ENCODE measurements around the gene IDE. TPM values are rescaled to one million over a fixed set of nuclear protein-coding genes. Genes with fewer than 3 reads are reported as not detected.
"Not testable (repeated sequence)": the region's sequence is repeated elsewhere in the genome, so short reads cannot be mapped to it uniquely, and the experiment has no call there.

IDE gene
- total RNA-seq, 1 donor from 2014 or later: 45.3 TPM

DNA sequence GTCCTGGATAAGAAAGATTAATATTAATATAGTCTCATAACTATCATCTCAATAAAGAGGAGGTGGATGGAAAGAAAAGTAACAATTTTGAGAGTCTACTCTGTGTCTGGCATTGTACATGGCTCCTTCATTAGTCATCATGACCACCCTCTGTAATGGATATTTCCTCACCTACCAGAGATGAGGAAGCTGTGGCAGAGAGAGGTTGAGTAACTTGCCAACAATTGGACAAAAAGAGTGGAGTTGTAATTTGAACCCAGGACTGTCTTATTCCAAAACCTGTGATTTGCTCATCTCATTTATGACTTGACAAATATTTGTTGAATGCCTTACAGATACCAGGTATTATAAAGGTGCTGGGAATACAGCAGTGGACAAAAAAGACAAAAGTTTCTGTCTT, 2.1 kb upstream of the IDE start:
- Mint-ChIP-seq H3K27me3 (ENCODE audit: low read depth) (peaks cover 2% of the 10 kb centered on the region), H3K36me3 (ENCODE audit: low read depth) (peaks cover 13% of the 10 kb centered on the region), H3K4me1 (ENCODE audit: low read depth) (peaks cover 24% of the 10 kb centered on the region), H3K9me3 (no peaks in the 10 kb centered on the region), H3K4me3 (ENCODE audit: low read depth) (no peak overlapping the region), H3K27ac (no peak overlapping the region)
- DNase-seq (ENCODE audit: low spot score): no peak
- intact Hi-C loops (cut with micrococcal nuclease): no loop called here

DNA sequence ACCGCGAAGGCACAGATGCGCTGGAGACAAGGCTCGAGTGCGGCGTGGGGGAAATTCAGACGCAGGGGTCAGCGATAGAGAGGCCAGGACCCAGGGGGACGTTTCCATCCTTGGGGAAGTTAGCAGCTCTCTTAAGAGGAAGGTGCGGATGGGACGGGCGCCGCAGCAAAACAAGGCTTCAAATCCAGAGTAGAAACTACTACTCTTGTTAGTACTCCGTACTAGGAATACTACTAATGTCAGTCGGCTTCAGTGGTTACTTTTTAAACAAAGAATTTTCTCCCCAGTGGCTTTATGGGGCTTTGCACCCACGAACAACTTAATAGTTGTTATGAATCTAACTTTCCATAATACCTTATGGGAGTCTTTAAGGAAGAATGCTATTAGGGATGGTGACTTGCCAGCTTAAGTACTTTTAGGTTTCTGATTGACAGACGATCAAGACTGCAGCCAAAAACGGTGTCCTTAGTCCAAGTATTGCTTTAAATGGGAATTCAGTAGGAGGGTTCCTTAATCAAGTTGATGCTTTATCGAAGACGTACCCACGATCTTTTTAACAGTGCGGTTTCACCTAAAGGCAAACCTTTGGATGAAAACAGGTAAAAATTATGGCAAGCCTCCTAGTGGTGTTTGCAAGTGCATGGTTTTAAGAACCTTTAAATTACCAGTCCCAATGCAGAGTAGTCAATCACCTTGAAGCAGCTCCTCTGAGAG, 812 bp upstream of the IDE start:
- Mint-ChIP-seq H3K4me1 (ENCODE audit: low read depth) (peaks cover 27% of the 10 kb centered on the region), H3K4me3 (ENCODE audit: low read depth) (peak overlapping the region; percentile 68), H3K27me3 (ENCODE audit: low read depth) (peaks cover 2% of the 10 kb centered on the region), H3K36me3 (ENCODE audit: low read depth) (peaks cover 15% of the 10 kb centered on the region), H3K9me3 (no peaks in the 10 kb centered on the region), H3K27ac (peak overlapping the region; percentile 87)
- DNase-seq (ENCODE audit: low spot score): no peak
- intact Hi-C loops (cut with micrococcal nuclease): loop anchor here (1.0 to 5.0 kb wide), 3 partner anchors 17 to 282 kb away; partner anchors contain the start of genes CPEB3 and MARCHF5

DNA sequence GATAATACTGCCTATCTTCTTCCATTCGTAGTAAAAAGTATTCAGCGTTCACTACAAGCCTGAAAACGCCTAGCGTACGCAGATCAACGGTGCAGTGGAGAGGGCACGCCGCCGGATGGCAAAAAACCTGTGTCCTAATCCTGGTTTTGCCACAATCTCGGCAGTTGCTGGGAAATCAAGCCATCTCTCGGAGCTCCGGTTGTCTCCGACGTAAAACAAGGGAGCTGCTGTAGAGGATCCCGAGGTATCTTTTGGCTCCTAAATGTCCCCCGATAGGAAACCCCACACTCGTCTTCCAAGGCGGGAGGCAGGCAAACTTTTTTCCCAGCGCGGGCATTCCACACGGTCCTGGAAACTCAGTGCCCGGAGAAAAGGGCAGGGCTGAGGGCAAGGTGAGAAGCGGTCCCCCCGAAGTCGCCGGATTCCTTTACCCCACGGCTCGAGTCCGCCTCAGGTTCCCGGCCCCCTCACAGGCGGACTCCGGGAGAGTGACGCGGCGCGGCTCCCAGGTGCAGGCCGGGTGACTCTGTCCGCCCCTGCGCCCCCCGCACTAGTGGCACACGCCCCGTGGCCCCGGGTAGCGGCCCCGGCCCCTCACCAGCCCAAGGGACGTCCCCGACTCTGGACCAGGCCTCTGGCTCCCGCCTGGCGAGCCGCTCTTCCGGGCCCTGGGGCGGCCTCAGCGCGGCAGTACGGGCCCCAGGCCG, 649 bp downstream of the IDE start:
- Mint-ChIP-seq H3K4me3 (ENCODE audit: low read depth) (peak overlapping the region; percentile 68), H3K36me3 (ENCODE audit: low read depth) (peaks cover 24% of the 10 kb centered on the region), H3K27me3 (ENCODE audit: low read depth) (peaks cover 2% of the 10 kb centered on the region), H3K4me1 (ENCODE audit: low read depth) (peaks cover 31% of the 10 kb centered on the region), H3K9me3 (no peaks in the 10 kb centered on the region), H3K27ac (peak overlapping the region; percentile 33)
- peak; percentile 22 for DNase-seq (ENCODE audit: low spot score)
- intact Hi-C loops (cut with micrococcal nuclease): loop anchor here (2.0 to 5.0 kb wide), 2 partner anchors 28 to 281 kb away; partner anchors contain the start of genes CPEB3 and MARCHF5

GRCh38 chr10:92572362-92573090, 1.4 kb downstream of the IDE start:
- Mint-ChIP-seq H3K4me1 (ENCODE audit: low read depth) (peaks cover 35% of the 10 kb centered on the region), H3K27me3 (ENCODE audit: low read depth) (peaks cover 2% of the 10 kb centered on the region), H3K27ac (peak overlapping the region; percentile 37), H3K36me3 (ENCODE audit: low read depth) (peaks cover 28% of the 10 kb centered on the region), H3K9me3 (no peaks in the 10 kb centered on the region), H3K4me3 (ENCODE audit: low read depth) (peak overlapping the region; percentile 68)
- intact Hi-C loops (cut with micrococcal nuclease): loop anchor here (2.0 to 5.0 kb wide), 2 partner anchors 28 to 280 kb away; partner anchors contain the start of genes CPEB3 and MARCHF5
- DNase-seq (ENCODE audit: low spot score): no peak

DNA sequence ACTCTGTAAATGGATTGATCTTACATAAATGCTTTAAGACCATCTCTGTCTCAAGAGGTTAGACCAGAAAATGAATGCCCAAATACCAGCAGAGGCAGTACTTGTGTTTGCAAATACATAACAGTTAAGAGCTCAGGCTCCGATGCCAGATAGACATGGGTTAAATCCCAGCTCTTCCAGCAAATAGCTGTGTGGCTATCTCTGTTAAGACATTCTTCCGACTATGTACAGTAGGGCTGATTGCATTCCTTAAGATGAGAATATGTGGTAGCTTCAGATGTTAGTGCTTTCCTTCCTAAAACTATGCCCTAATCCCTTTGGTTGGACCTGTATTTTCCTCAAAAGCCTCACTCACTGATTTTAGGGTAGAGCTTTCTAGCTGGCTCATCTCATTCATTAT, 2.2 kb downstream of the IDE start:
- Mint-ChIP-seq H3K4me3 (ENCODE audit: low read depth) (no peak overlapping the region), H3K27ac (no peak overlapping the region), H3K36me3 (ENCODE audit: low read depth) (peaks cover 33% of the 10 kb centered on the region), H3K27me3 (ENCODE audit: low read depth) (peaks cover 2% of the 10 kb centered on the region), H3K4me1 (ENCODE audit: low read depth) (peaks cover 39% of the 10 kb centered on the region), H3K9me3 (no peaks in the 10 kb centered on the region)
- intact Hi-C loops (cut with micrococcal nuclease): loop anchor here (2.0 to 5.0 kb wide), 2 partner anchors 27 to 279 kb away; partner anchors contain the start of genes CPEB3 and MARCHF5
- no peak for DNase-seq (ENCODE audit: low spot score)

GRCh38 chr10:92569663-92570062, 4.2 kb downstream of the IDE start:
- H3K27ac Mint-ChIP-seq; H3K27me3 Mint-ChIP-seq (ENCODE audit: low read depth); DNase-seq (ENCODE audit: low spot score); H3K9me3 Mint-ChIP-seq; H3K4me3 Mint-ChIP-seq (ENCODE audit: low read depth): not testable (repeated sequence)
- H3K4me1 Mint-ChIP-seq (ENCODE audit: low read depth): peaks cover 31% of the 10 kb centered on the region
- intact Hi-C loops (cut with micrococcal nuclease): loop anchor here (5.0 kb wide), 1 partner anchor 277 kb away; the partner anchor contains the start of genes CPEB3 and MARCHF5
- H3K36me3 Mint-ChIP-seq (ENCODE audit: low read depth): peaks cover 40% of the 10 kb centered on the region

GRCh38 chr10:92569071-92569470, 4.8 kb downstream of the IDE start:
- H3K27ac Mint-ChIP-seq: no peak overlapping the region
- H3K36me3 Mint-ChIP-seq (ENCODE audit: low read depth): peaks cover 41% of the 10 kb centered on the region
- intact Hi-C loops (cut with micrococcal nuclease): no loop called here
- no peak overlapping the region for H3K4me3 Mint-ChIP-seq (ENCODE audit: low read depth)
- peaks cover 28% of the 10 kb centered on the region for H3K4me1 Mint-ChIP-seq (ENCODE audit: low read depth)
- peaks cover 2% of the 10 kb centered on the region for H3K27me3 Mint-ChIP-seq (ENCODE audit: low read depth)
- no peaks in the 10 kb centered on the region for H3K9me3 Mint-ChIP-seq
- no peak for DNase-seq (ENCODE audit: low spot score)

- DNase-seq (ENCODE audit: low spot score): no peak
- intact Hi-C loops (cut with micrococcal nuclease): no loop called here
- Mint-ChIP-seq H3K9me3 (no peaks in the 10 kb centered on the region), H3K36me3 (ENCODE audit: low read depth) (peaks cover 45% of the 10 kb centered on the region), H3K27ac (peak overlapping the region; percentile 2), H3K4me3 (ENCODE audit: low read depth) (no peak overlapping the region), H3K27me3 (ENCODE audit: low read depth) (peaks cover 2% of the 10 kb centered on the region), H3K4me1 (ENCODE audit: low read depth) (peaks cover 28% of the 10 kb centered on the region)
These were observed 5.8 kb downstream of the IDE start for GRCh38 chr10:92567952-92568600.

- intact Hi-C loops (cut with micrococcal nuclease): no loop called here
- no peaks in the 10 kb centered on the region for H3K27me3 Mint-ChIP-seq (ENCODE audit: low read depth)
- DNase-seq (ENCODE audit: low spot score): no peak
- peaks cover 7% of the 10 kb centered on the region for H3K9me3 Mint-ChIP-seq
- no peak overlapping the region for H3K4me3 Mint-ChIP-seq (ENCODE audit: low read depth)
- H3K36me3 Mint-ChIP-seq (ENCODE audit: low read depth): peaks cover 59% of the 10 kb centered on the region
- no peak overlapping the region for H3K27ac Mint-ChIP-seq
- peaks cover 2% of the 10 kb centered on the region for H3K4me1 Mint-ChIP-seq (ENCODE audit: low read depth)
These were observed 11.5 kb downstream of the IDE start for GRCh38 chr10:92562424-92562823.

- Mint-ChIP-seq H3K4me3 (ENCODE audit: low read depth) (no peak overlapping the region), H3K27ac (no peak overlapping the region), H3K27me3 (ENCODE audit: low read depth) (no peaks in the 10 kb centered on the region), H3K4me1 (ENCODE audit: low read depth) (no peaks in the 10 kb centered on the region), H3K36me3 (ENCODE audit: low read depth) (peaks cover 69% of the 10 kb centered on the region), H3K9me3 (peaks cover 14% of the 10 kb centered on the region)
- intact Hi-C loops (cut with micrococcal nuclease): no loop called here
- no peak for DNase-seq (ENCODE audit: low spot score)
These were observed 14.8 kb downstream of the IDE start for GRCh38 chr10:92559046-92559445.

DNA sequence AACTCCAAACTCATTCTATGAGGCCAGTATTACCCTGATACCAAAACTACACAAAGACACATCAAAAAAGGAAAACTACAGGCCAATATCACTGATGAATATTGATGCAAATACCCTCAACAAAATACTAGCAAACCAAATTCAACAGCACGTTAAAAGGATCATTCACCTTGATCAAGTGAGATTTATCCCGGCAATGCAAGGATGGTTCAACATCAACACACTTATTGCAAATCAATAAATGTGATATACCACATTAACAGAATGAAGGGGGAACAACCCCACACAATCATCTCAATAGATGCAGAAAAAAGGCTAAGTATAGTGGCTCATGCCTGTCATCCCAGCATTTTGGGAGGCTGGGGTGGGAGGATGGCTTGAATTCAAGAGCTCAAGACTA, 19.9 kb downstream of the IDE start:
- intact Hi-C loops (cut with micrococcal nuclease): no loop called here
- peaks cover 18% of the 10 kb centered on the region for H3K9me3 Mint-ChIP-seq
- no peaks in the 10 kb centered on the region for H3K27me3 Mint-ChIP-seq (ENCODE audit: low read depth)
- H3K36me3 Mint-ChIP-seq (ENCODE audit: low read depth): peaks cover 59% of the 10 kb centered on the region
- DNase-seq (ENCODE audit: low spot score): no peak
- H3K4me3 Mint-ChIP-seq (ENCODE audit: low read depth): no peak overlapping the region
- no peak overlapping the region for H3K27ac Mint-ChIP-seq
- peaks cover 3% of the 10 kb centered on the region for H3K4me1 Mint-ChIP-seq (ENCODE audit: low read depth)

DNA sequence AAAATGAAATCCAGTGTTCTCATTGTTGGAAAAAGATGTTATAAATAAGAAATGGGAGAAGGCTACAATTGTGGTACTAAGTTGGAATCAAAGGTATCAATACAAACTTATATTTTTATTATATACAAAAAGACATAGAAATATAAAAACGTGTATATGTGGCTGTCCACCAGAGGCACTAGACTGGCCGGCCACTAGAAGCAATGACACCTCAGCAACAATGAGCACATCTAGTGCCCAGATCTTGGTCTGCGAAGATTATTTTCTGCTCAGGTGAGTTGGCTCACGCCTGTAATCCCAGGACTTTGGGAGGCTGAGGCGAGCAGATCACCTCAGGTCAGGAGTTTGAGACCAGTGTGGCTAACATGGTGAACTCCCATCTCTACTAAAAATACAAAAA, 21.6 kb downstream of the IDE start:
- H3K27ac Mint-ChIP-seq: no peak overlapping the region
- H3K9me3 Mint-ChIP-seq: peaks cover 16% of the 10 kb centered on the region
- H3K4me1 Mint-ChIP-seq (ENCODE audit: low read depth): peaks cover 3% of the 10 kb centered on the region
- H3K4me3 Mint-ChIP-seq (ENCODE audit: low read depth): no peak overlapping the region
- no peak for DNase-seq (ENCODE audit: low spot score)
- H3K36me3 Mint-ChIP-seq (ENCODE audit: low read depth): peaks cover 44% of the 10 kb centered on the region
- H3K27me3 Mint-ChIP-seq (ENCODE audit: low read depth): no peaks in the 10 kb centered on the region
- intact Hi-C loops (cut with micrococcal nuclease): no loop called here
